ENCODE data around the gene CAPN2.
A peak's percentile ranks its signal among the peaks of the same experiment; 100 is the strongest.

- TF ChIP-seq POLR2AphosphoS5 (IDR thresholded peaks at IDR 0.05): peak; percentile 89
- TF ChIP-seq, protein P1, sequence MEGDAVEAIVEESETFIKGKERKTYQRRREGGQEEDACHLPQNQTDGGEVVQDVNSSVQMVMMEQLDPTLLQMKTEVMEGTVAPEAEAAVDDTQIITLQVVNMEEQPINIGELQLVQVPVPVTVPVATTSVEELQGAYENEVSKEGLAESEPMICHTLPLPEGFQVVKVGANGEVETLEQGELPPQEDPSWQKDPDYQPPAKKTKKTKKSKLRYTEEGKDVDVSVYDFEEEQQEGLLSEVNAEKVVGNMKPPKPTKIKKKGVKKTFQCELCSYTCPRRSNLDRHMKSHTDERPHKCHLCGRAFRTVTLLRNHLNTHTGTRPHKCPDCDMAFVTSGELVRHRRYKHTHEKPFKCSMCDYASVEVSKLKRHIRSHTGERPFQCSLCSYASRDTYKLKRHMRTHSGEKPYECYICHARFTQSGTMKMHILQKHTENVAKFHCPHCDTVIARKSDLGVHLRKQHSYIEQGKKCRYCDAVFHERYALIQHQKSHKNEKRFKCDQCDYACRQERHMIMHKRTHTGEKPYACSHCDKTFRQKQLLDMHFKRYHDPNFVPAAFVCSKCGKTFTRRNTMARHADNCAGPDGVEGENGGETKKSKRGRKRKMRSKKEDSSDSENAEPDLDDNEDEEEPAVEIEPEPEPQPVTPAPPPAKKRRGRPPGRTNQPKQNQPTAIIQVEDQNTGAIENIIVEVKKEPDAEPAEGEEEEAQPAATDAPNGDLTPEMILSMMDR (IDR thresholded peaks at IDR 0.05): no peak
- TF ChIP-seq POLR2A (IDR thresholded peaks at IDR 0.05): no peak
Measured at GRCh38 chr1:223785808-223786207, 73.5 kb downstream of the CAPN2 start.

Measured in prostate gland (tissue), 2 donors.